Esophagus squamous epithelium (tissue), 4 donors: Measurements from ENCODE around the gene DYNC1LI2.

Experiments used
- POLR2A ChIP-seq, 4 donors: fragments of 450-650 bp; IDR thresholded peaks; one replicate each; pipeline ENCODE4 v1.6.1; 2017; ENCODE audit warnings: antibody characterized with exemption in 4 of 4, mild to moderate bottlenecking in 4 of 4, moderate library complexity in 3 of 4
- TF ChIP-seq, protein P1 (sequence below), 6 experiments: fragments of 450-650 bp in 4 of 6; fragments of 200-600 bp in 2 of 6; sonication (generic) in 2 of 6; IDR thresholded peaks; one replicate each; pipeline ENCODE4 v1.5.1; 2016 to 2019; ENCODE audit warnings: antibody characterized with exemption in 6 of 6, mild to moderate bottlenecking in 4 of 6, moderate library complexity in 4 of 6

DNA sequence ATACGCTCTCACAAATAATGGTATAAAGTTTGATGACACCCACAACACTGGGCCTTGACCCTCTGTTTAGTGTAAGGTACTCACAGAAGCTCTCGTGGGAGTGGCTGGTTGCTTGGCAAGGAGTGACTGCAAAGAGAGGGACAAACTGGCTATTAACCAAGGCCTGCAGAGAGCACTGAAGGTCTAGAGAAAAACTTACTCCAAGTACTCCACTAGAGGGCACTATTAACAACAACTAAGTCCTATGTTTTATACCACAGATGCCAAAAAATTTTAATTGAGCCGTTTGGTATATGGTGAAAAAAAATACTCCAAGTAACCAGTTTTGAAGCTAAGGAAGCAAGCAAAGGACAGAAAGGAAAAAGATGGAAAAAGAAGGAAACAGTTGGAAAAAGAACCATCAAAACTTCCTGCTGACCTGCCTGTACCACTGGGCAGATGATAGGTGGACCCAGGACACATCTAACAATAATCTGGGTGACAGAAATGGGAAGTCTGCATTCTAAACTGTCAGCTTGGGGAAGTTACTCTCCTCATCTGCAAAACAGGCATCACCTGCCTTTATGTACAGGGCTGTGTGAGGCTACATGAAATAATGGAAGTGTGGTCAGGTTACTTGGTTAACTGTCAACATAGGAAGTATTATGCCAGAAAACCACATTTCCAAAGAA lies 23.2 kb downstream of the DYNC1LI2 start:
- TF ChIP-seq, protein P1, sequence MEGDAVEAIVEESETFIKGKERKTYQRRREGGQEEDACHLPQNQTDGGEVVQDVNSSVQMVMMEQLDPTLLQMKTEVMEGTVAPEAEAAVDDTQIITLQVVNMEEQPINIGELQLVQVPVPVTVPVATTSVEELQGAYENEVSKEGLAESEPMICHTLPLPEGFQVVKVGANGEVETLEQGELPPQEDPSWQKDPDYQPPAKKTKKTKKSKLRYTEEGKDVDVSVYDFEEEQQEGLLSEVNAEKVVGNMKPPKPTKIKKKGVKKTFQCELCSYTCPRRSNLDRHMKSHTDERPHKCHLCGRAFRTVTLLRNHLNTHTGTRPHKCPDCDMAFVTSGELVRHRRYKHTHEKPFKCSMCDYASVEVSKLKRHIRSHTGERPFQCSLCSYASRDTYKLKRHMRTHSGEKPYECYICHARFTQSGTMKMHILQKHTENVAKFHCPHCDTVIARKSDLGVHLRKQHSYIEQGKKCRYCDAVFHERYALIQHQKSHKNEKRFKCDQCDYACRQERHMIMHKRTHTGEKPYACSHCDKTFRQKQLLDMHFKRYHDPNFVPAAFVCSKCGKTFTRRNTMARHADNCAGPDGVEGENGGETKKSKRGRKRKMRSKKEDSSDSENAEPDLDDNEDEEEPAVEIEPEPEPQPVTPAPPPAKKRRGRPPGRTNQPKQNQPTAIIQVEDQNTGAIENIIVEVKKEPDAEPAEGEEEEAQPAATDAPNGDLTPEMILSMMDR (IDR thresholded peaks at IDR 0.05) = peak; percentile 48 to 72 (median 62)
- TF ChIP-seq POLR2A (IDR thresholded peaks at IDR 0.05) = no peak
